Inferior parietal cortex (tissue), 1 donor: ENCODE measurements around the gene SPRN.
A peak's percentile ranks its signal among the peaks of the same experiment; 100 is the strongest.

Experiments
- DNase-seq: peaks from one replicate; pipeline ENCODE4 v3.0.0-alpha.2; 2016; ENCODE audit errors: extremely low spot score

SPRN gene

DNA sequence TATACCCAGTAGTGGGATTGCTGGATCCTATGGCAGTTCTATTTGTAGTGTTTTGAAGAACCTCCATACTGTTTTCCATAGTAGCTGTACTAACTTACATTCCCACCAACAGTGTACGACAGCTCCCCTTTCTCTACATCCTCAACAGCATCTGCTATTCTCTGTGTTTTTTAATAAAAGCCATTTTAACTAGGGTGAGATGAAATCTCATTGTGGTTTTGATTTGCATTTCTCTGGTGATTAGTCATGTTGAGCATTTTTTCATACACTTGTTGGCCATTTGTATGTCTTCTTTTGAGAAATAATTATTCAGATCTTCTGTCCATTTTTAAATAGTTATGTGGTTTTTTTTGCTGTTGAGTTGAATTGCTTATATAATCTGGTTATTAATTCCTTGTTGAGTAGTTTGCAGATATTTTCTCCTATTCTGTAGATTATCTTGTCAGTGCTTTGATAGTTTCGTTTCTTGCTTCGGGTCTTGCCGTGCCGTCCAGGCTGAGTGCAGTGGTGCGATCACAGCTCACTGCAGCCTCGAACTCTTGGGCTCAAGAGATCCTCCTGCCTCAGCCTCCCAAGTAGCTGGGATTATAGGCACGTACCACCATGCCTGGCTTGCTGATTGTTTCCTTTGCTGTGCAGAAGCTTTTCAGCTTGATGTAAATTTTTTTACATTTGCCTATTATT lies 18.4 kb downstream of the SPRN start:
- no peak for DNase-seq

DNA sequence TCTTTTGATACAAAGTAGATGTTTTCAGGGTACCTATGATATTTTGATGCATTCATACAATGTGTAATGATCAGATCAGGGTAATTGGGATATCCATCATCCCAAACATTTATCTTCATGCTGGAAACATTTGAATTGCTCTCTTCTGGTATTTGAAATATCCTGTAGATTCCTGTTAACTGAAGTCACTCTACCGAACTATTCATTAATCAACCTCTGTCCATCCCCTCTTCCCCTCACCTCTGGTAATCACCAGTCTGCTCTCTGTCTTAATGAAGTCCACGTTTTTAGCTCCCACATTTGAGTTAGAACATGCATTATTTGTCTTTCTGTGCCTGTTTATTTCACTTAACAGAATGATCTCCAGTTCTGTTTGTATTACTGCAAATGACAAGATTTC lies 19.2 kb downstream of the SPRN start:
- no peak for DNase-seq

- no peak for DNase-seq
These were observed 20.6 kb downstream of the SPRN start for GRCh38 chr10:133403784-133404183.

GRCh38 chr10:133403359-133403758 lies 21.1 kb downstream of the SPRN start:
- no peak for DNase-seq

- DNase-seq = no peak
These were observed 22.3 kb downstream of the SPRN start for GRCh38 chr10:133401981-133402725.

DNA sequence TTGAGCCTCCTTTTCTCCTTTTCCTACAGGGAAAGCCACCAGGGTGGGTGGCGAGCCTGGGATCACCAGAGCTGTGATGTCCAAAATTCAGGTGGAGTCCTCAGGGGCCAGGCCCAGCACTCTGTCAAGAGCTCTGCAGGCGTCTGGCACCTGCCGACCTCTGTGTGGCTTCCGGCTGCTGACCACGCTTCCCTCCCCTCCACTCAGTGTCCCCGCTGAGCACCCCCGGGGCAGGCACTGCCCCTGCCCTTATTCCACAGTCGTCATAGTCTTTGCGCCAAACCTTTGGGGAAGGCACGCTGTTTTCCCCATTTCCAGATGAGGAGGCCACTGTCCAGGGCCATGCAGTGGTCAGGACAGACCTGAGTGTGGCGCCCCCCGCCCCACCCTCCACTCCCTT lies 22.9 kb downstream of the SPRN start:
- no peak for DNase-seq

GRCh38 chr10:133400624-133401424 lies 23.6 kb downstream of the SPRN start:
- DNase-seq = no peak

GRCh38 chr10:133399123-133399601 lies 25.3 kb downstream of the SPRN start:
- DNase-seq = no peak

DNA sequence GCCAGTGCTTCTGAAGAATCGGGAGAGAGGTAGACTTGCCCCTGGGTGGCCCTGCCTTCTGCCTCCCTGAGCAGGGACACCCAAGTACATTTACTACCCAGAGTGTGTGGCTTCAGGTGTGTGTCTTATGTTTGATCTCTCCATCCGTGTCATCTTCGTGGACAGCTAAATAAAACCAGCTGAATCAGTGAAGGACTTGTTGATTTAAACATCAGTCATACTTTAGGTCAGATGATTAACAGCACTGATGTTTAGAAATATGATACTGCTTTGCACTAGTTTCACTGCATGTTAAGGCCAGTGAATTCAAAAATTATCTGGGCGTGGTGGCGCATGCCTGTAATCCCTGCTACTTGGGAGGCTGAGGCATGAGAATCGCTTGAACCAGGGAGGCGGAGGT lies 26.5 kb downstream of the SPRN start:
- no peak for DNase-seq

DNA sequence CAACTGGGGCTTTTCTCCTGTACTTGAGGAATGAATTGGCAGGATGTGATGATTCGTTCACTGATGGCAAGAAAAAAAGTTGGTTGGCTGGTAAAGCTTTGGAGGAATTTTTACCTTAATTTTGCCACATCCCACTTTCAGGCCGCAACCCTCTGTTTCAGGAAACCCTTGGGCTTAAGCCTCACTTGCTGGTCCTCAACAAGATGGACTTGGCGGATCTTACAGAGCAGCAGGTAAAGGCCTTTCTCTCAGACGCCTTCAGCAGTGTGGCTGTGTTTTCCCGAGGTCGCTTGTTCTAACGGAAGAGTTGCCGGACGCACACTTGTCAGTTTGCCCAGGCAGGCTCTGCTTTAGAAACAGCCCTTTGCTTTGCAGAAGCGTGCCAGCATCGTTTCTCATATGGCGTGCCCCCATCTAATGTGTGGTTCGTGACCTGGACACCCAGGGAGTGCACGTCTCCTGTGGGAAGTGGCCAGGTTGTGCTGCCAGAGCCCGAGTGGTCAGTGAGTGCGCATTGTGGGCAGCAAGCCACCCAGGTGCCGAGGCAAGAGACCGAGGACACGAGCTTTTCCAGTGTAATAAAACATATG lies 28.3 kb downstream of the SPRN start:
- DNase-seq = no peak

- no peak for DNase-seq
These were observed 29.6 kb downstream of the SPRN start for GRCh38 chr10:133394801-133395221.

DNA sequence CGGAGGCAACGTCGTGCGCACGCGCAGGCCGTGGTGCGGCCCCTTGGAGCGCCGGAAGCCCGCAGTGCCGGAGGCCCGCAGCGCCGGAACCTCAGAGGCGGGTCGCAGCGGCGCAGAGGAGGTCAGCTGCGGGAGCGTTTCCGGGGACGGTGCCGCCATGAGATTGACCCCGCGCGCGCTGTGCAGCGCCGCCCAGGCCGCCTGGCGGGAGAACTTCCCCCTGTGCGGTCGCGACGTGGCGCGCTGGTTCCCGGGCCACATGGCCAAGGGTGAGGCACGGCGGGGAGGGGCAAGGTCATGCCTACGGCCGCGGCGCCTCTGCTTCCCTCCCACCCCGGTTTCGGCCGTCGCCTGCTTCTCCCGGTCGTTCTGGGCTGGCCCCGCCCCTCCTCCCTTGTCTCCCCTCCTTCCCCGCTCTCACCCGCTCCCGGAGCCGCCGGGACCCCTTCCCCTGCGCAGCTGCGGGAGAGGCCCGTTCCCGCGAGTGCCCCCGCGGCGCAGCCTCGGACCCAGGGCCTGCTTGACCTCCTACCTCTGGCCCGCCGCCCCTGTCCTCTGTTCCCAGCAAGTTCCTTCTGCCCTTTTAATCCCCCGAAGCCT lies 30.3 kb downstream of the SPRN start, which contains the start of gene MTG1:
Gene MTG1 (plus strand): TSS at position 94 of the 600 bp plus-strand sequence. CDS start 64 bp downstream, at position 158.
- peak; percentile 96 for DNase-seq

- DNase-seq = no peak
These were observed 30.9 kb downstream of the SPRN start for GRCh38 chr10:133393401-133394063.

DNA sequence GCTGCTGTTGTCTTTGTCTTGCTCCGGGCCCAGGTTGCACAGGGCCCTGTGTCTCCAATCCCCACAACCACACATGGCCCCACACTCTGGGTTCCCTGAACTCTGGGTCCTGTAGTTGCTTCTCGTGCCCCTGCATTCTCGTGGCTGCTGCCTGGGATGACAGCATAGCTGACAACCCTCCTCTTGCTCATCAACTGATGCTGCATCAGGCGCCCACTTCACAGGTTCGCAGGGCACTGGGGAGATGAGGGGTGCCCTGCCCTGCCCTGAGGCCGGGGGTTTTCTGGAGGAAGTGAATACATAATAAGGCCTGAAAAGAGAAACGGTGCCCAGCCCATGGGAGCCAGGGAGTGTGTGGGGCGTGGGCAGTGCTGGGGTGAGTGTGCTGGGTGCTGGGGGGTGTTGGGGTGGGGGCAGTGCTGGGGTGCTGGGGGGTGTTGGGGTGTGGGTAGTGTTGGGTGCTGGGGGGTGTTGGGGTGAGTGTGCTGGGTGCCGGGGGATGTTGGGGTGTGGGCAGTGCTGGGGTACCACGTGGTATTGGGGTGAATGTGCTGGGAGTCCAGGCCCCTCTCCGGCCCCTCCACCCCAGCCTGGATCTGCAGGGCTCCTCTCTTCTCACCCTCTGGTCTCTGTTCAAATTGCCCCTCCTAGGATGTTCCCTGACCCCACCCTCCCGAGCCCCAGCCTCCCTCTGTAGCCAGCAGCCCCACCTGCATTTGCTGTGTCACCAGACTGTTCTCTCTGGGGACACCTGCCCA lies 32.5 kb downstream of the SPRN start:
- no peak for DNase-seq

DNA sequence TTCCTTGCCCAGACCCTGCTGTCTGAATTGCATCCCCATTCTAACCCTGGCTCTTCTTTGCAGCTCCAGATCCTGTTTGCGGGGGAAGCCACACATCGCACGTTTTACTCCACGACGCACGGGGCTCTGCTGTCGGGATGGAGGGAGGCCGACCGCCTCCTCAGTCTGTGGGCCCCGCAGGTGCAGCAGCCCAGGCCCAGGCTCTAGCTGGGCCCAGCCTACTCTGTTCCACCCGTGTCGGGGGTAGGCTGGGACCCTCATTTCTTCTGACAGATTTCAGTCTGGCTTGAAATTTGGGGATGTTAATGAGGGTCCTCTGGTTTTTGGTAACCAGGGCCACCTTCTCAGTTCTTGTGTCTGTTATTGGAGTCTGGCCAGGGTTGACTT lies 33.2 kb downstream of the SPRN start:
- DNase-seq = no peak

DNA sequence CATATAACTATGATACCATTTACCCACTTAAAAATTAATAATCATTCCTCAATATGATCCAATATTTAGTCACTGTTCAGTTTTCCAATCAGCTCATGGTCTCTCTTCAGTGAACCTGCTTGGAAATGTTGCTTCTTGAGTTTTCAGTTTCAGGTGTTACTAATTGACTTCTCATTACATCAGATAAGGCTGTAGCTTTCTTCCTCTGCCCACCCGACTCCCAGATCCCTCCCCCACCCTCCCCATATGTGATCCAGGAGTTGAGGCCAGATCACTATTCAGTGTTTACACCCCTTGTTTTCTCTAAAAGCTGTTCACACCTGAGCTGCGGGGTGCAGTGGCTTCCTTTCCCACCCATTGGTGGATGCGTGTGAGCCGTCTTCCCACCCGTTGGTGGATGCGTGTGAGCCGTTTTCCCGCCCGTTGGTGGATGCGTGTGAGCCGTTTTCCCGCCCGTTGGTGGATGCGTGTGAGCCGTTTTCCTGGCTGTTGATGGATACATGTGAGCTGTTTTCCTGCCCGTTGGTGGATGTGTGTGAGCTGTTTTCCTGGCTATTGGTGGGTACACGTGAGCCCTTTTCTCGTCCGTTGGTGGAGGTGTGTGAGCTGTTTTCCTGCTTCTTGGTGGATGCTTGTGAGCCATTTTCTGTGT lies 33.7 kb downstream of the SPRN start:
- no peak for DNase-seq

GRCh38 chr10:133388973-133389818 lies 35.2 kb downstream of the SPRN start:
- DNase-seq = no peak

- DNase-seq = no peak
These were observed 36.0 kb downstream of the SPRN start for GRCh38 chr10:133388236-133388972.
